Measurements from ENCODE around the gene OR2Y1.
"Not testable (repeated sequence)": the region's sequence is repeated elsewhere in the genome, so short reads cannot be mapped to it uniquely, and the experiment has no call there.

Gene OR2Y1

GRCh38 chr5:180739958-180740357, at the start of gene OR2Y1:
Gene OR2Y1, minus strand, starts transcription at chr5:180740058. Its CDS starts 0 bp downstream, at chr5:180740058.
- DNase-seq (ENCODE audit: low read depth), result no peak

GRCh38 chr5:180788651-180789410, 49.0 kb upstream of the OR2Y1 start:
- not testable (repeated sequence) for DNase-seq (ENCODE audit: low read depth)

GRCh38 chr5:180787711-180788431, 48.0 kb upstream of the OR2Y1 start:
- no peak for DNase-seq (ENCODE audit: low read depth)

GRCh38 chr5:180786531-180787398, 46.9 kb upstream of the OR2Y1 start:
- DNase-seq (ENCODE audit: low read depth), result no peak

GRCh38 chr5:180785794-180786221, 46.0 kb upstream of the OR2Y1 start:
- DNase-seq (ENCODE audit: low read depth), result no peak

- DNase-seq (ENCODE audit: low read depth), result no peak
Observed at GRCh38 chr5:180785121-180785781, 45.4 kb upstream of the OR2Y1 start.

GRCh38 chr5:180784497-180785097, 44.7 kb upstream of the OR2Y1 start:
- peak; percentile 41 for DNase-seq (ENCODE audit: low read depth)

- DNase-seq (ENCODE audit: low read depth), result no peak
Observed at GRCh38 chr5:180783340-180784052, 43.6 kb upstream of the OR2Y1 start.

GRCh38 chr5:180782748-180783147, 42.9 kb upstream of the OR2Y1 start:
- no peak for DNase-seq (ENCODE audit: low read depth)

- DNase-seq (ENCODE audit: low read depth), result not testable (repeated sequence)
Observed at GRCh38 chr5:180781900-180782326, 42.1 kb upstream of the OR2Y1 start.

- DNase-seq (ENCODE audit: low read depth), result no peak
Observed at GRCh38 chr5:180779985-180780610, 40.2 kb upstream of the OR2Y1 start.

- no peak for DNase-seq (ENCODE audit: low read depth)
Observed at GRCh38 chr5:180777475-180777874, 37.6 kb upstream of the OR2Y1 start.

- no peak for DNase-seq (ENCODE audit: low read depth)
Observed at GRCh38 chr5:180776376-180776775, 36.5 kb upstream of the OR2Y1 start.

- no peak for DNase-seq (ENCODE audit: low read depth)
Observed at GRCh38 chr5:180775624-180776023, 35.8 kb upstream of the OR2Y1 start.

- DNase-seq (ENCODE audit: low read depth), result no peak
Observed at GRCh38 chr5:180771839-180772238, 32.0 kb upstream of the OR2Y1 start.

- no peak for DNase-seq (ENCODE audit: low read depth)
Observed at GRCh38 chr5:180769821-180770220, 30.0 kb upstream of the OR2Y1 start.

- no peak for DNase-seq (ENCODE audit: low read depth)
Observed at GRCh38 chr5:180755601-180756000, 15.7 kb upstream of the OR2Y1 start.

GRCh38 chr5:180744253-180744652, 4.4 kb upstream of the OR2Y1 start:
- no peak for DNase-seq (ENCODE audit: low read depth)

GRCh38 chr5:180742727-180743126, 2.9 kb upstream of the OR2Y1 start:
- no peak for DNase-seq (ENCODE audit: low read depth)

GRCh38 chr5:180740953-180741352, 1.1 kb upstream of the OR2Y1 start:
- DNase-seq (ENCODE audit: low read depth), result not testable (repeated sequence)
